Smooth muscle cell (in vitro differentiated cells): ENCODE data around the gene PDCD1LG2. TPM values are rescaled to one million over a fixed set of nuclear protein-coding genes. Genes with fewer than 3 reads are reported as not detected.
A peak's percentile ranks its signal among the peaks of the same experiment; 100 is the strongest.
"Not testable (repeated sequence)": the region's sequence is repeated elsewhere in the genome, so short reads cannot be mapped to it uniquely, and the experiment has no call there.

ENCODE experiments used
- DNase-seq: peaks from one replicate; lab custom pipeline; 2025; ENCODE audit not compliant: unreplicated experiment; lab: John Stamatoyannopoulos, UW
- H2AFZ ChIP-seq: fragments of 200-600 bp; sonication (generic); 2 replicates; pipeline ENCODE4 v1.6.0; 2016; ENCODE audit warnings: antibody characterized with exemption, low read depth, mild to moderate bottlenecking
- H3F3A ChIP-seq: fragments of 200-600 bp; sonication (generic); 2 replicates; pipeline ENCODE4 v1.6.0; 2017; ENCODE audit warnings: antibody characterized with exemption, low read depth
- H3K27ac ChIP-seq: fragments of 200-600 bp; sonication (generic); 2 replicates; pipeline ENCODE4 v1.5.1; 2016; ENCODE audit warnings: low read depth, mild to moderate bottlenecking
- H3K27me3 ChIP-seq: fragments of 200-600 bp; sonication (generic); 2 replicates; pipeline ENCODE4 v1.6.1; 2016; ENCODE audit warnings: low read depth, mild to moderate bottlenecking
- H3K36me3 ChIP-seq: fragments of 200-600 bp; sonication (generic); 2 replicates; pipeline ENCODE4 v1.5.1; 2016; ENCODE audit warnings: low read depth
- H3K4me1 ChIP-seq: fragments of 200-600 bp; sonication (generic); 2 replicates; pipeline ENCODE4 v1.5.1; 2016; ENCODE audit warnings: low read depth
- H3K4me2 ChIP-seq: fragments of 200-600 bp; sonication (generic); 2 replicates; pipeline ENCODE4 v1.6.0; 2016; ENCODE audit warnings: mild to moderate bottlenecking
- H3K4me3 ChIP-seq: fragments of 200-600 bp; sonication (generic); 2 replicates; pipeline ENCODE4 v1.5.1; 2016; ENCODE audit warnings: mild to moderate bottlenecking
- H3K79me2 ChIP-seq: fragments of 200-600 bp; sonication (generic); 2 replicates; pipeline ENCODE4 v1.6.0; 2016; ENCODE audit warnings: low read depth, mild to moderate bottlenecking
- H3K9ac ChIP-seq: fragments of 200-600 bp; sonication (generic); 2 replicates; pipeline ENCODE4 v1.6.0; 2016; ENCODE audit warnings: low read depth
- H3K9me3 ChIP-seq: fragments of 200-600 bp; sonication (generic); replicated peaks from 2 replicates; pipeline ENCODE4 v1.5.1; 2016; ENCODE audit warnings: low read depth
- H4K20me1 ChIP-seq: fragments of 200-600 bp; sonication (generic); 2 replicates; pipeline ENCODE4 v1.6.0; 2016; ENCODE audit warnings: low read depth
- WGBS: methylation state at CpG from one replicate; pipeline ENCODE4 v1.1.7; 2016; ENCODE audit warnings: low lambda C conversion rate; 5-methylcytosine and 5-hydroxymethylcytosine counted together
- polyA plus RNA-seq: library from polyadenylated mRNA; unstranded; fragments of >200 nt; fragmentation: Nextera tagmentation; extraction: Ambion mirVana; gene quantifications from 2 replicates; pipeline ENCODE4 v1.2.1, GENCODE V29; 2016
- total RNA-seq: library from RNA; depleted of rRNA; stranded (reverse); fragments of >200 nt; gene quantifications from 2 replicates; pipeline ENCODE4 v1.2.3, GENCODE V29; 2014
- TF ChIP-seq, protein P1 (sequence below): fragments of 200-600 bp; sonication (generic); IDR thresholded peaks from 2 replicates; pipeline ENCODE4 v1.5.1; 2017; ENCODE audit warnings: borderline replicate concordance, mild to moderate bottlenecking, antibody characterized with exemption; ENCODE audit not compliant: insufficient read depth, poor library complexity, severe bottlenecking

PDCD1LG2 gene
- total and polyA plus RNA-seq, 2 experiments from 2014 or later: 10.0 to 11.6 TPM

DNA sequence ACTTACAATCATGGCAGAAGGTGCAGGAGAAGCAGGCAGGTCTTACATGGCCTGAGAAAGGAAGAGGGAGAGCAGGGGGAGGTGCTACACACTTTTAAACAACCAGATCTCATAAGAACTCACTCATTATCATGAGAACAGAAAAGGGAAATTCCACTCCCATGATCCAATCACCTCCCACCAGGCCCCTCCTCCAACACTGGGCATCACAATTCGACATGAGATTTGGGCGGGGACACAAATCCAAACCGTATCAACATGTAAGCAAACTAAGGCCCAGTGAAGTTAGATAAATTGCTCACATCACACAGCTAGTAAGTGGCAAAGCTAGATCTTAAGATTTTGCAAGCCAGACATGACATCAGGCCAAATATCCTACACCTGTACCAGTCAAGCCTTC is 70.3 kb downstream of the PDCD1LG2 start:
- Histone ChIP-seq H3K79me2 (no peaks in the 10 kb centered on the region), H3K27ac (no peak overlapping the region), H3K9me3 (no peaks in the 10 kb centered on the region), H3K9ac (no peak overlapping the region), H3K4me2 (no peak overlapping the region), H3K4me3 (no peak overlapping the region), H4K20me1 (no peaks in the 10 kb centered on the region), H3K27me3 (no peaks in the 10 kb centered on the region), H3K36me3 (no peaks in the 10 kb centered on the region), H2AFZ (no peak overlapping the region), H3K4me1 (no peaks in the 10 kb centered on the region), H3F3A (no peaks in the 10 kb centered on the region)
- DNase-seq: no peak
- TF ChIP-seq, protein P1, sequence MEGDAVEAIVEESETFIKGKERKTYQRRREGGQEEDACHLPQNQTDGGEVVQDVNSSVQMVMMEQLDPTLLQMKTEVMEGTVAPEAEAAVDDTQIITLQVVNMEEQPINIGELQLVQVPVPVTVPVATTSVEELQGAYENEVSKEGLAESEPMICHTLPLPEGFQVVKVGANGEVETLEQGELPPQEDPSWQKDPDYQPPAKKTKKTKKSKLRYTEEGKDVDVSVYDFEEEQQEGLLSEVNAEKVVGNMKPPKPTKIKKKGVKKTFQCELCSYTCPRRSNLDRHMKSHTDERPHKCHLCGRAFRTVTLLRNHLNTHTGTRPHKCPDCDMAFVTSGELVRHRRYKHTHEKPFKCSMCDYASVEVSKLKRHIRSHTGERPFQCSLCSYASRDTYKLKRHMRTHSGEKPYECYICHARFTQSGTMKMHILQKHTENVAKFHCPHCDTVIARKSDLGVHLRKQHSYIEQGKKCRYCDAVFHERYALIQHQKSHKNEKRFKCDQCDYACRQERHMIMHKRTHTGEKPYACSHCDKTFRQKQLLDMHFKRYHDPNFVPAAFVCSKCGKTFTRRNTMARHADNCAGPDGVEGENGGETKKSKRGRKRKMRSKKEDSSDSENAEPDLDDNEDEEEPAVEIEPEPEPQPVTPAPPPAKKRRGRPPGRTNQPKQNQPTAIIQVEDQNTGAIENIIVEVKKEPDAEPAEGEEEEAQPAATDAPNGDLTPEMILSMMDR: no peak
- WGBS: 83% methylated on average over 3 of the region's 3 CpGs

DNA sequence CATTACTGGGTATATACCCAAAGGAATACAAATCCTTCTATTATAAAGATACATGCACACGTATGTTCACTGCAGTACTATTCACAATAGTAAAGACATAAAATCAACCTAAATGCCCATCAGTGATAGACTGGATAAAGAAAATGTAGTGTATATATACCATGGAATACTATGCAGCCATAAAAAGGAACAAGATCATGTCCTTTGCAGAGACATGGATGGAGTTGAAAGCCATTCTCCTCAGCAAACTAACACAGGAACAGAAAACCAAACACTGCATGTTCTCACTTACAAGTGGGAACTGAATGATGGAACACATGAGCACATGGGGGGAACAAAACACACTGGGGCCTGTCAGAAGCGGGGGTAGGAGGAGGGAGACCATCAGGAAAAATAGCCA is 71.4 kb downstream of the PDCD1LG2 start:
- not testable (repeated sequence) for H3K9me3 ChIP-seq, H3K4me2 ChIP-seq, DNase-seq, H3K27ac ChIP-seq, H3K79me2 ChIP-seq, H3K4me1 ChIP-seq, H3K27me3 ChIP-seq, H4K20me1 ChIP-seq, H3F3A ChIP-seq, H3K9ac ChIP-seq, H3K36me3 ChIP-seq, H3K4me3 ChIP-seq, H2AFZ ChIP-seq
- WGBS: 98% methylated on average over 2 of the region's 2 CpGs

- Histone ChIP-seq H3K4me2 (peak overlapping the region; percentile 39), H3K4me1 (no peaks in the 10 kb centered on the region), H3K4me3 (no peak overlapping the region), H3K9me3 (no peaks in the 10 kb centered on the region), H3K9ac (no peak overlapping the region), H3K36me3 (no peaks in the 10 kb centered on the region), H4K20me1 (no peaks in the 10 kb centered on the region), H3K79me2 (no peaks in the 10 kb centered on the region), H3K27ac (peak overlapping the region; percentile 73), H3K27me3 (no peaks in the 10 kb centered on the region), H2AFZ (no peak overlapping the region), H3F3A (no peaks in the 10 kb centered on the region)
- TF ChIP-seq, protein P1: no peak
- 61% methylated on average over 2 of the region's 2 CpGs for WGBS
- no peak for DNase-seq
These were observed 72.5 kb downstream of the PDCD1LG2 start for GRCh38 chr9:5582835-5583195.

GRCh38 chr9:5586391-5586802 is 76.1 kb downstream of the PDCD1LG2 start:
- H2AFZ ChIP-seq: no peak overlapping the region
- no peaks in the 10 kb centered on the region for H3F3A ChIP-seq
- H3K36me3 ChIP-seq: no peaks in the 10 kb centered on the region
- TF ChIP-seq, protein P1: no peak
- no peak overlapping the region for H3K4me3 ChIP-seq
- H3K4me1 ChIP-seq: no peaks in the 10 kb centered on the region
- H3K9ac ChIP-seq: no peak overlapping the region
- no peak for DNase-seq
- no peak overlapping the region for H3K4me2 ChIP-seq
- H3K79me2 ChIP-seq: no peaks in the 10 kb centered on the region
- H3K9me3 ChIP-seq: no peaks in the 10 kb centered on the region
- H3K27ac ChIP-seq: peak overlapping the region; percentile 83
- H3K27me3 ChIP-seq: no peaks in the 10 kb centered on the region
- H4K20me1 ChIP-seq: no peaks in the 10 kb centered on the region
